Activated CD8-positive, alpha-beta memory T cell treated with anti-CD3 and anti-CD28 coated beads, Interleukin-2, amount 50 U/mL, for 24 hours (primary cell): ENCODE results near the gene APAF1.

ENCODE experiments used
- DNase-seq: peaks from one replicate; pipeline ENCODE4 v3.0.0-alpha.2; 2020; ENCODE audit errors: extremely low read depth

Gene APAF1

GRCh38 chr12:98758331-98758730 is 113.2 kb downstream of the APAF1 start:
- no peak for DNase-seq

- DNase-seq = no peak
Observed at GRCh38 chr12:98763656-98764055, 118.6 kb downstream of the APAF1 start.

GRCh38 chr12:98767248-98767647 is 122.2 kb downstream of the APAF1 start:
- DNase-seq = no peak

- no peak for DNase-seq
Observed at GRCh38 chr12:98769068-98769467, 124.0 kb downstream of the APAF1 start.

GRCh38 chr12:98770230-98770629 is 125.1 kb downstream of the APAF1 start:
- no peak for DNase-seq

GRCh38 chr12:98771811-98772752 is 127.0 kb downstream of the APAF1 start:
- no peak for DNase-seq

GRCh38 chr12:98772818-98773217 is 127.7 kb downstream of the APAF1 start:
- no peak for DNase-seq

GRCh38 chr12:98780261-98780660 is 135.2 kb downstream of the APAF1 start:
- DNase-seq = no peak

GRCh38 chr12:98783420-98783819 is 138.3 kb downstream of the APAF1 start:
- no peak for DNase-seq
